GM21360 (cell line): ENCODE measurements around the gene PER2.

Experiments
- ATAC-seq: cut with Tn5 transposase; IDR thresholded peaks from one replicate; pipeline ENCODE4 v1.9.1; 2021; ENCODE audit warnings: mild to moderate bottlenecking, moderate library complexity; ENCODE audit not compliant: unreplicated experiment

The PER2 gene

GRCh38 chr2:238267884-238268680 is 20.3 kb downstream of the PER2 start:
- ATAC-seq, result no peak

- no peak for ATAC-seq
These were observed 21.1 kb downstream of the PER2 start for GRCh38 chr2:238267341-238267710.

DNA sequence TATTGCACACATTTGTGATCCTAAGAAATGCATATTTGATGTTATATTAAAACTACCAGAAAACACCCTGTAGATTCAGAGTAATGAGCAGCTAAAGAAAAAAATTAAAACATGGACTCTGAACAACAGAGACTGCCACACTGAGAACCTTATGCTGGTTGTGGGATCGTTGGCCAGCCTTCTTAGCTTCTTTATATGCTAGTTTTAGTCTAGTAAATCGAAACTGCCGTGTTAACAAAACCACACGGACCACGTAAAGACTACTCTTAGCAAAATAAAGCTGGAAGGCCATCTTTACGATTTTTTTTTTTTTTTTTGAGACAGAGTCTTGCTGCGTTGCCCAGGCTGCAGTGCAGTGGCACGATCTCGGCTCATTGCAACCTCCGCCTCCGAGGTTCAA is 22.8 kb downstream of the PER2 start:
- ATAC-seq, result no peak

DNA sequence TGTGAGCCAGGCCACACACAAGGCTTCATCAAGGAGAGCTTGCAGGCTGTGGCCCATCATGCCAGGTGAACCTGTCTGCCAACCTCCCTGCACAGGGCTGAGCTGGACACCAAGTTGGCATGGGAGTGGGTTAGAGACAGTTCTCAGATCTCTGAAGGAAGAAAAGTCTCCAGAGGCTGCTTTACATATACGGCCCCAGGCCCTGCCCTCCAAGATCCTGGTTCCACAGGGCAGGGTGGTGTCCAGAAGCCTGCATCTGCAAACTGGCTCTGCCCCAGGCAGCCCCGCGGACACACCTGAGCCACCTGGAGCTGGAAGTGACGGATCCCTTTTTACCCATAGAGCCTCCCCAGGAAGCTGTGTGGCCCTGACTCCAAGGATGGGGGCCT is 24.3 kb downstream of the PER2 start:
- no peak for ATAC-seq

DNA sequence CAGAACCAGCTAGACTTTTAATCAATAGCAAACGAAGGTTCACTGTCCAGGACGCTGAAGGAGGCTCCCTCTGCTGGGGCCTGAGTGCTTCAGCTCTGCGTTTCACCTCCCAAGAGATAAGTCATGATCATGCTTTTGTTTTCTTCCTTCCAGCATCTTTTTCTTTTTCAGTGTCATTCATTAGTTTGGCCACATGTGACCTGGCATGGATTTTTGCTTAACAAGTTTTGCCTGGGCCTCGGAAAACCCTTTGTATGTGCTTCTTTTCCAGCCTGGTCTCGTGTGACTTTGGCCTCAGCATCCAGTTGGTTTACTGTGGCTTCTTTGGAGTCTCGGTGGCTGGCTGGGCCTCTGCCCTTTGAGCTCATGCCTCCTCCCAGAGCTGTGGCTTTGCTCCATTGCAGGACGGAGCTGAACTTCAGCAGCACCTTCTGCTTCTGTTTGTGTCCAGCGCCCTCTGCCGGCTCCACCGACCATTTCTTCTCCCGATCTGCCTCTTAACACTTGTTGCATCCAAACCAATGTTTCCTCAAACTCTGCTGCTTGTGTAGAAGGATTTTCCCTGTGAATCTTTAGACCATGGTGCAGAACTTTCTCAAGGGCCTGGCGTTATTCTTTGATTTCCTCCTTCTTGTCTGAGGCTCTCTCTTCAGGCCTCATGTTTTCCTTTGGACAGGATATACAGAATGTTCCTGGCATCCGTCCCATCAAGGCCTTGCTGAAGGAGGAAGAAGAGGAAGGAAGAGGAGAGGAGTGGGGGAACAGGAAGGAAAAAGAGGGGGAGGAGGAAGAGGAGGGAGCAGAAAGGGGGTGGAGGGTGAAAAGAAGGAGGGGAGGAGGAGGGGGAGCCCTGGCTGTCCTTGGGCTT is 25.0 kb downstream of the PER2 start:
- ATAC-seq, result no peak

- no peak for ATAC-seq
These were observed 25.8 kb downstream of the PER2 start for GRCh38 chr2:238262496-238263122.

DNA sequence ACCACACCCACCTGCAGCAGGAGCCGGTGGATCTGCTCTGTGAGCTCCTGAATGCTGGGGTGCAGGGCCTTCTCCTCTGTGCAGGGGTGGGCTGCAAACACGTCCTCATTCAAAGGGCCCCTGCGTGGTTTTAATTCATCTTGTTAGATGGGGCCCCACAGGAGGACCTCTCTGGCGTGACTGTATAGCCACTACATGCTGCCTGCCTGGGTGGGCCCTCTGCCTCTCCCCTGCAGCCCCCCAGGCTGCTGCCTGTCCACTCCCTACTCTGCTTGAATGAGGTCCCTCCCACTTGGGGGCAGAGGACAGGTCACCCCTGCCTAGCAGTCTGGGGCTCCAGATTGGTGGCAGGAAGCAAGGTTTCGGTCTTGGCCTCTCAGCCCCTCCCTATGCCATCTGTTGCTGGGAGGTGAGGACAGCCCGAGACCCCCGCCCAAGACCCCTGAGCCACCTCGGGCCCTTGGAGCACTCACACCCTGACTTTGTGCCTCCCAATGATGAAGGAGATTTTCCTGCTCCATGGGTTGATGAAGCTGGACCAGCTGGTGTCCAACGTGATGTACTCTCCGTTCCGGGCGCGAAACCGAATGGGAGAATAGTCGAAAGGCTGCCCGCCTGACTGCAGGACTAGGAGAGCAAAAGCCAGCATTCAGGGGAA is 26.6 kb downstream of the PER2 start:
- no peak for ATAC-seq

DNA sequence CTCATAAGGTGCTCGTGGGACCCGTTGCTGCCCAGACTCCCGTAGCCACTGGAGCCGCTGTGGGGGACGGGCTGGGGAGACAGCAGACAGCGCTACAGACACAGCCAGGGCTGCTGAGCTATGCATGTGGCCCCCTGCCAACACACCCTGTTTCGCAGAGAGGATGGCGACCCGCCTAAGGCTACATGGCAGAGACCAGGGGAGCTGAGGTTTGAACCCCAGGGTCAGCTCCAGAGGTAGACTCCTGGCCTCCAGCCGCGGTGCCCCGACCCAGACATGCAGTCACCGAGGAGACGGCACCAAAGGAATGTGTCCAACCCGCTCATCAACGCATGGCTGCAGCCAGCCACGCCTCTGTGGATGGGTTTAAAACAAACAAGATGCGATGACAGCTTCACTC is 27.5 kb downstream of the PER2 start:
- no peak for ATAC-seq

GRCh38 chr2:238259061-238260020 is 29.1 kb downstream of the PER2 start:
- no peak for ATAC-seq

DNA sequence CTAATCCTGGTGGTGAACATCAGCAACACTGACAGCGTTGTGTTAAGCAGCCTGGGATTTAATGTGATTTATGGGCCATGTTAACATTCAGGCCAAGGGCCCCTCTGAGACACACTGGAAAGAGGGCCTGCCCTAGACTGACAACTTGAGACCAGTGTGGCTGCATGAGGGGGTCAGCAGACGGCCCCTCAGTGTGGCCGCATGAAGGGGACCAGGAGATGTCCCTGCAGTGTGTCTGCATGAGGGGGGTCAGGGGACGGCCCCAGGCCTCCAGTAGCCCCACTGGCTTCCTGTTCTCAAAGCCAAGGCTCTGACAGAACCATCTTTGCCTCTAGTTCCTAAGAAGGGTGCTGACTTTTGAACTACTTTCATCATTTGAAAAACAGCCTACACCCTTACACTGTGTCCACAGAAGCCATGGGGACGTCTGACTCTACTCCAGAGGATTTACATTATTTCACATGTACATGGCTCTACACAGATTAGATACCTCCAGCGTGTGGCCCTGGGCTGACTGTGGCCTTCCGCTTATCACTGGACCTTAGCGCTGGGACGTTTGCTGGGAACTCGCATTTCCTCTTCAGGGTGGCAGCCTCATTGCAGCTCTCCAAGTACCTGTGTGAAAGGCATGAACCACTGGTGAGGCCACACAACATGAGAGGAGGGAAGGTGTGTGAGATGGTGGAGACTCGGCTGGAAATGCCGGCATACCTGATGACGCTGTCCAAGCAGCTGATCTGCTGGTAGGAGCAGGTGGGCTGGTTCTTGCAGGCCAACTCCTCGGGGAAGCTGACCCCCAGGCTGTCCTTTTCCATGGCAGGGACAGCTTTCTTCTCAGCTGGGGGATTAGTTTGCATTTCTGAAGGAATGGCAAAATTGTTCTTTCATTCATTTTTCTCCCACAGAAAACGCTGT is 30.4 kb downstream of the PER2 start:
- no peak for ATAC-seq

GRCh38 chr2:238256594-238257104 is 31.8 kb downstream of the PER2 start:
- no peak for ATAC-seq

GRCh38 chr2:238256111-238256510 is 32.3 kb downstream of the PER2 start:
- no peak for ATAC-seq

- ATAC-seq, result no peak
These were observed 32.8 kb downstream of the PER2 start for GRCh38 chr2:238255636-238256035.

DNA sequence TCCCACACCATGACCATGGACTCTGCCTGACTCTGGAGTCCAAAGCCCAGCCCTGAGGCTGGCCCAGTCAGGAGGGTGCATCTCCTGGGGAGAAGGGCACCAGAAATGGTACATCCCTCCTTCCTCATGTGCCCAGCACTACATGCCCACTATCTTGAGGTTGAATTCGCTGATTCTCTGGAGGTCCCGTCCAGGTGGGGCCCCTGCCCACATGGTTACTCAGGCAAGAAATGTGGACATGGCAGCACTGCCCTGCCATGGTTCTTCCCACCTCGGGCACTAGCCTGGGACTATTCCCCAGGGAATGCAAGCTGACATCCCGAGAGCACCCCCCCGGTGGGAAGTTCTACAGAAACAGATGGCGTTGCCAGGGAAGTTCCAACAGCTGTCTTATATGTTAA is 33.3 kb downstream of the PER2 start:
- no peak for ATAC-seq

DNA sequence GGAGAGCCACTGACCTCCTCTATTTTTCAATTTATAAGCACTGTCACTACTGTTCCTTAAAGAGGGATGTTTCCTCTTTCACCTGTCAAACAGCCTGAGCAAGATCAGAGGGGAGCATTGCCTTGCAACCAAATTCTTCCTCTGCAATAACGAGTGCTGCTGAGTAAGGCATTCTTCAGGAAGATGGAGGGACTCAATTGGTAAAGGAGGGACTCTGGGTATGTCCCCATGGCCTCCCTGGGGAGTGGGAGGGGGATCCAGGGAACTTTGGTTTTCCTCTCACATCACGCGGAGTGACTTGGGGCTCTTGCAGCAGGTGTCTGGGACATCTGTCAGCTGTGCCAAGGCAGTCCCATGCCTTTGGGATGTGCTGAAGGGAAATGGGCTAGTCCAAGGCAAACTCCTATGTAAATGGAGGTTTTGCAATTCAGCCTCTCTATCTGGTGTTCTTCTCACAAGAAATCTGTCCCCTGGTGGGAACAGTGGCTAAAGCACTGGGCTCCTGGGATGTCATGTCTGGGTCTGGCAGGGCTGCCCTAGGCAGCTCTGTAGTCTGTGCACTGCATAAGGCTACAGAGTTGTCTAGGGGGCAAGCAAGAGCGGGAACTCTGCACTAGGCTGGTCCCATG is 34.2 kb downstream of the PER2 start:
- ATAC-seq, result no peak

DNA sequence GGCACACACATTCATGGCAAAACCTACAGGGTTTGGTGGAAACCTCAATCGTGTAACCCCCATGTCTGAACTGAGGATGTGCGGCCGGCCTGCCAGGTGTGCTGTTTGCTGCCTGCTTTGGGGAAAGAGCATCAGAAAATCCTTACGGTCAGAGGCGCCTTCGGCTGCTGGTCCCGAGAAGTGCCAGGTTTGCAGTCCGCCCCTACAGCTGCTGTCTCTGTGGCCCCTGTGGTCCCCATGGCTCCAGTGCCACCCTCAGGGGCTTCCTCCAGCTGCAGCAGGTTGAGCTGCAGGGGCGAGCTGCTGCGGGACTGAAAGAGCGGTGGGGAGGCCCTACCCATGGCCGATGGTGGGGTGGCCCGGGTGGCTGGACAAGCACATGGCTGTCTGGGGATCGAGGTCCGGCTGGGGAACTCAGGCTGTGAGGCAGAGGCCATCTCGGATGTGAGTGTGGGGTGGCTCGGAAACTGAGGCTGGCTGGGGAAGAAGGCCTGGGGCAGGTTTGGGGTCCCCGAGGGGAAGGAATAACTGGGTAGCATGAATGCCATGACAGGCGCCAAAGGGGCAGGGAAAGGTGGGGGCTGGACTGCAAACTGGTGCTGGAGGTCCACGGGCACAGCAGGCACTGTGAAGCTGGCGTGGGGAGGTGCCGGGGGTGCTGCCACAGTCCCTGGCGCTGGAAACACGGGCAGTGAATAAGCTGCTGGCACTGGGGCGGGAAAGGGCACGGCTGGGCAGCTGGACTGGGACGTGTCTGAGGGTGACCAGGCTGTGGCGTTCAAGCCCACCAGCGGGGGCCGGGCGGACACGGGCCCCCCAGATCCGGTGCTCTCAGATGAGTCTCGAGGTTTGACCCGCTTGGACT is 35.4 kb downstream of the PER2 start:
- ATAC-seq, result no peak

DNA sequence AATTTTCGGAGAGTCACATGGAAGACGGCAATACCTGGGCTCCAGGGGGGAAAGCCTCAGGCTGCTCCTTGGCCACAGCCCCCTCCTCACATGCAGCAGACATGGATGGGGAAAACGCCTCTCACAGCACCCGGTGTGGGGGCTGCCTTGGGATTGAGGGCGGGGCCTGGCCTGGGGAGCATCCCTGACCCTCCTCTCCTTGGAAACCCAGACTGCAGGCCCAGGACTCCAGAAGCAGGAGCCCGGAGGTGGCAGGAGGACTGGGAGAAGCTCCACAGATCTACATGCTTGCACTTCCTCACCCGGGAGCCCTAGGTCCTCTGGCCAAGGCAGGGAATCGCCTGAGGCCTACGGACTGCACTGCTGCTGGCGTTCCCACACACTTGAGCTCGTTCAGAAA is 36.4 kb downstream of the PER2 start:
- ATAC-seq, result no peak
